K562 (cell line): ENCODE data around the gene TJP3. TPM values are rescaled to one million over a fixed set of nuclear protein-coding genes. Genes with fewer than 3 reads are reported as not detected.

Experiments
- ARID1B ChIP-seq: fragments of 450-650 bp; IDR thresholded peaks from 2 replicates; pipeline ENCODE4 v1.6.1; 2016; ENCODE audit warnings: antibody characterized with exemption, mild to moderate bottlenecking, inconsistent platforms
- CBFA2T2 ChIP-seq: fragments of 450-650 bp; conservative IDR thresholded peaks from 2 replicates; pipeline ENCODE4 v1.6.1; 2017; ENCODE audit warnings: mild to moderate bottlenecking
- CXXC5 ChIP-seq: fragments of 250-450 bp; sonication (Bioruptor Pico); IDR thresholded peaks from 2 replicates; pipeline ENCODE4 v1.8.0; 2022; ENCODE audit warnings: inconsistent platforms, mild to moderate bottlenecking, moderate library complexity
- E2F3 ChIP-seq: fragments of 250-450 bp; sonication (Bioruptor Pico); IDR thresholded peaks from 2 replicates; pipeline ENCODE4 v1.4.0; 2020; ENCODE audit warnings: mild to moderate bottlenecking
- ELF4 ChIP-seq: fragments of 450-650 bp; formaldehyde crosslinking; IDR thresholded peaks from 2 replicates; pipeline ENCODE4 v1.4.0; 2022; ENCODE audit warnings: missing genetic modification characterization
- GATAD2A ChIP-seq: fragments of 450-650 bp; IDR thresholded peaks from 2 replicates; pipeline ENCODE4 v1.6.1; 2017
- GATAD2B ChIP-seq: fragments of 450-650 bp; IDR thresholded peaks from 2 replicates; pipeline ENCODE4 v1.6.1; 2017; ENCODE audit warnings: mild to moderate bottlenecking, borderline replicate concordance
- HDAC1 ChIP-seq, 2 experiments: fragments of 450-650 bp; IDR thresholded peaks; 2 replicates each; pipeline ENCODE4 v1.6.1; 2016 to 2017; ENCODE audit warnings: inconsistent platforms in 1 of 2, mild to moderate bottlenecking in 1 of 2, moderate library complexity in 1 of 2
- HDAC3 ChIP-seq: fragments of 450-650 bp; IDR thresholded peaks from 2 replicates; pipeline ENCODE4 v1.6.1; 2018; ENCODE audit warnings: borderline replicate concordance, mild to moderate bottlenecking, moderate library complexity; ENCODE audit not compliant: partially characterized antibody
- KAT2B ChIP-seq: IDR thresholded peaks from one replicate; pipeline ENCODE4 v1.6.1; 2012; ENCODE audit warnings: low read depth, mild to moderate bottlenecking, control low read depth, inconsistent platforms, low read length, moderate library complexity
- KLF1 ChIP-seq: fragments of 450-650 bp; IDR thresholded peaks from 2 replicates; pipeline ENCODE4 v1.6.1; 2016; ENCODE audit warnings: missing genetic modification characterization, missing compliant biosample characterization
- SIN3B ChIP-seq: fragments of 450-650 bp; IDR thresholded peaks from 2 replicates; pipeline ENCODE4 v1.6.1; 2017; ENCODE audit warnings: low read depth, mild to moderate bottlenecking, moderate library complexity
- SMAD4 ChIP-seq: fragments of 250-450 bp; sonication (Bioruptor Pico); conservative IDR thresholded peaks from 2 replicates; pipeline ENCODE4 v1.8.0; 2021; ENCODE audit warnings: inconsistent platforms, mild to moderate bottlenecking, moderate library complexity
- SRSF1 ChIP-seq: fragments of 200-400 bp; formaldehyde crosslinking; IDR thresholded peaks from 2 replicates; pipeline ENCODE4 v1.6.1; 2017; ENCODE audit warnings: mild to moderate bottlenecking, low read depth, low read length, moderate library complexity
- STAT5A ChIP-seq: IDR thresholded peaks from 2 replicates; pipeline ENCODE4 v1.6.1; 2012; ENCODE audit warnings: low read length, inconsistent platforms, borderline replicate concordance
- ZFP36 ChIP-seq: fragments of 150-350 bp; IDR thresholded peaks from 2 replicates; pipeline ENCODE4 v1.6.1; 2018; ENCODE audit warnings: low read length, low read depth; ENCODE audit not compliant: partially characterized antibody
- ZFPM2 ChIP-seq: fragments of 250-450 bp; sonication (Bioruptor Pico); IDR thresholded peaks from 2 replicates; pipeline ENCODE4 v1.5.1; 2022; ENCODE audit warnings: mild to moderate bottlenecking
- polyA plus RNA-seq, 8 experiments: library from polyadenylated mRNA; depleted of rRNA in 4 of 8; stranded (reverse) in 5 of 8; unstranded in 3 of 8; fragments of >200 nt; fragmentation: Nextera tagmentation in 2 of 8; fragmentation: Illumina TruSeq in 1 of 8; extraction: Ambion mirVana in 2 of 8; extraction: Trizol in 1 of 8; gene quantifications; 2 replicates each; pipeline versions ENCODE4 v1.2.1 to v1.2.3, GENCODE V29; 2011 to 2014; ENCODE audit warnings: inconsistent platforms in 1 of 8, missing spikeins in 1 of 8
- total RNA-seq, 7 experiments: library from RNA; depleted of rRNA in 6 of 7; stranded (reverse); fragments of >200 nt in 6 of 7; fragmentation: Illumina TruSeq in 2 of 7; extraction: Trizol in 2 of 7; gene quantifications; 2 replicates each; pipeline versions ENCODE4 v1.2.1 to v1.2.3, GENCODE V29; 2011 to 2021; ENCODE audit warnings: low replicate concordance in 1 of 7
- TF ChIP-seq, protein P1 (sequence below): fragments of 250-450 bp; sonication (Bioruptor Pico); IDR thresholded peaks from 2 replicates; pipeline ENCODE4 v1.4.0; 2020
- TF ChIP-seq, protein P2 (sequence below): fragments of 150-350 bp; IDR thresholded peaks from 2 replicates; pipeline ENCODE4 v1.6.1; 2014; ENCODE audit warnings: low read depth, mild to moderate bottlenecking, low read length, borderline replicate concordance

TJP3 gene
- total and polyA plus RNA-seq, 9 of the 15 experiments (the other 6 are each of a cell fraction or from before 2014, with no cell fraction given), result 0.11 to 2.4 (median 0.57) TPM; not detected in 1

DNA sequence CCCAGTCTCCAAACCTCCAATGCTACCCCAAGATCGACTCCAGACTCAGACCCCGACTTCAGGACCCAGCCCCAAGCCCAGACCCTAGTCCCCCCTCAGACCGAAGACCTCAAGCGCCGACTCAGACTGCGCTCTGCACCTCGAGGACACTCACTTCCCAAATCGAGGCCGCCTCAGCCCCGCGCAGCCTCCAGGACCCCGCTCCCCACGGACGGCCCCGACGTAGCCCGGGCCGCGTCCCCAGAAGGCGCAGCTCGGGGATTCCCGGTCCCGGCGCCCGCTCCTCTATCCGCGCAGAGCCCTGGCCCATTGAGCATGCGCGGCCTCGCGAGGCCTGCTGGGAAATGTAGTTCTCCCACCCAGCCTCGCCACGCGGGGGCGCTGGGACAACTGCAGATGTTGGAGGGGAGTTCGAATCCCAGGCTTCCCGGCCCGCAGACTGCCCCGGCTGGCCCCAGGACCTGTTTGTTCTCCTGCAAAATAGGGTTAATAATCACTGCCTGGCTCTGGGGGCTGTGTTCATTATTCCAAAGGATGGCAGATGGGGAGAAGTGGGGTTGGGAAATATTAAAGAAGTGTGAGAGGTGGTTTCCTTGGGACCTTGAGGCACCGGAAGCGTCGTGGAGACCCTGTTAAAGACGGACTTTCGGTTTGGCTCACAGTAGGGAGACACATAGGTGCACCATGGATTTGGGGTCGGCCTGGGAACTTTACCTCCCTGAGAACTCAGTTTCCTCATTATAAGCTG lies 53.4 kb downstream of the TJP3 start, which contains the start of gene APBA3 (continued):
- TF ChIP-seq ELF4 (CRISPR knock-in tag) (peak; percentile 10; the same call in 1 of the 2 replicates), SIN3B (peak; percentile 71; the same call in 1 of the 2 replicates), STAT5A (no peak; the same call in 1 of the 2 replicates), ZFP36 (no peak), HDAC3 (peak; percentile 83), ARID1B (peak; percentile 45), ZFPM2 (CRISPR knock-in tag) (no peak), CXXC5 (CRISPR knock-in tag) (peak; percentile 70), GATAD2A (no peak), KLF1 (0 out of 2 replicates have a peak, but pooled peaks have one; percentile 18), HDAC1 (IDR thresholded peaks at IDR 0.05) (peak in 1 of 2 experiments; percentile 44; a peak in 2 of 4 replicates), SRSF1 (no peak), E2F3 (CRISPR knock-in tag) (0 out of 2 replicates have a peak, but pooled peaks have one; percentile 33), SMAD4 (peak; percentile 49), GATAD2B (no peak), CBFA2T2 (no peak), KAT2B (no peak)
- TF ChIP-seq, protein P1, sequence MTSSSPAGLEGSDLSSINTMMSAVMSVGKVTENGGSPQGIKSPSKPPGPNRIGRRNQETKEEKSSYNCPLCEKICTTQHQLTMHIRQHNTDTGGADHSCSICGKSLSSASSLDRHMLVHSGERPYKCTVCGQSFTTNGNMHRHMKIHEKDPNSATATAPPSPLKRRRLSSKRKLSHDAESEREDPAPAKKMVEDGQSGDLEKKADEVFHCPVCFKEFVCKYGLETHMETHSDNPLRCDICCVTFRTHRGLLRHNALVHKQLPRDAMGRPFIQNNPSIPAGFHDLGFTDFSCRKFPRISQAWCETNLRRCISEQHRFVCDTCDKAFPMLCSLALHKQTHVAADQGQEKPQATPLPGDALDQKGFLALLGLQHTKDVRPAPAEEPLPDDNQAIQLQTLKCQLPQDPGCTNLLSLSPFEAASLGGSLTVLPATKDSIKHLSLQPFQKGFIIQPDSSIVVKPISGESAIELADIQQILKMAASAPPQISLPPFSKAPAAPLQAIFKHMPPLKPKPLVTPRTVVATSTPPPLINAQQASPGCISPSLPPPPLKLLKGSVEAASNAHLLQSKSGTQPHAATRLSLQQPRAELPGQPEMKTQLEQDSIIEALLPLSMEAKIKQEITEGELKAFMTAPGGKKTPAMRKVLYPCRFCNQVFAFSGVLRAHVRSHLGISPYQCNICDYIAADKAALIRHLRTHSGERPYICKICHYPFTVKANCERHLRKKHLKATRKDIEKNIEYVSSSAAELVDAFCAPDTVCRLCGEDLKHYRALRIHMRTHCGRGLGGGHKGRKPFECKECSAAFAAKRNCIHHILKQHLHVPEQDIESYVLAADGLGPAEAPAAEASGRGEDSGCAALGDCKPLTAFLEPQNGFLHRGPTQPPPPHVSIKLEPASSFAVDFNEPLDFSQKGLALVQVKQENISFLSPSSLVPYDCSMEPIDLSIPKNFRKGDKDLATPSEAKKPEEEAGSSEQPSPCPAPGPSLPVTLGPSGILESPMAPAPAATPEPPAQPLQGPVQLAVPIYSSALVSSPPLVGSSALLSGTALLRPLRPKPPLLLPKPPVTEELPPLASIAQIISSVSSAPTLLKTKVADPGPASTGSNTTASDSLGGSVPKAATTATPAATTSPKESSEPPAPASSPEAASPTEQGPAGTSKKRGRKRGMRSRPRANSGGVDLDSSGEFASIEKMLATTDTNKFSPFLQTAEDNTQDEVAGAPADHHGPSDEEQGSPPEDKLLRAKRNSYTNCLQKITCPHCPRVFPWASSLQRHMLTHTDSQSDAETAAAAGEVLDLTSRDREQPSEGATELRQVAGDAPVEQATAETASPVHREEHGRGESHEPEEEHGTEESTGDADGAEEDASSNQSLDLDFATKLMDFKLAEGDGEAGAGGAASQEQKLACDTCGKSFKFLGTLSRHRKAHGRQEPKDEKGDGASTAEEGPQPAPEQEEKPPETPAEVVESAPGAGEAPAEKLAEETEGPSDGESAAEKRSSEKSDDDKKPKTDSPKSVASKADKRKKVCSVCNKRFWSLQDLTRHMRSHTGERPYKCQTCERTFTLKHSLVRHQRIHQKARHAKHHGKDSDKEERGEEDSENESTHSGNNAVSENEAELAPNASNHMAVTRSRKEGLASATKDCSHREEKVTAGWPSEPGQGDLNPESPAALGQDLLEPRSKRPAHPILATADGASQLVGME, result 0 out of 2 replicates have a peak, but pooled peaks have one; percentile 56
- TF ChIP-seq, protein P2, sequence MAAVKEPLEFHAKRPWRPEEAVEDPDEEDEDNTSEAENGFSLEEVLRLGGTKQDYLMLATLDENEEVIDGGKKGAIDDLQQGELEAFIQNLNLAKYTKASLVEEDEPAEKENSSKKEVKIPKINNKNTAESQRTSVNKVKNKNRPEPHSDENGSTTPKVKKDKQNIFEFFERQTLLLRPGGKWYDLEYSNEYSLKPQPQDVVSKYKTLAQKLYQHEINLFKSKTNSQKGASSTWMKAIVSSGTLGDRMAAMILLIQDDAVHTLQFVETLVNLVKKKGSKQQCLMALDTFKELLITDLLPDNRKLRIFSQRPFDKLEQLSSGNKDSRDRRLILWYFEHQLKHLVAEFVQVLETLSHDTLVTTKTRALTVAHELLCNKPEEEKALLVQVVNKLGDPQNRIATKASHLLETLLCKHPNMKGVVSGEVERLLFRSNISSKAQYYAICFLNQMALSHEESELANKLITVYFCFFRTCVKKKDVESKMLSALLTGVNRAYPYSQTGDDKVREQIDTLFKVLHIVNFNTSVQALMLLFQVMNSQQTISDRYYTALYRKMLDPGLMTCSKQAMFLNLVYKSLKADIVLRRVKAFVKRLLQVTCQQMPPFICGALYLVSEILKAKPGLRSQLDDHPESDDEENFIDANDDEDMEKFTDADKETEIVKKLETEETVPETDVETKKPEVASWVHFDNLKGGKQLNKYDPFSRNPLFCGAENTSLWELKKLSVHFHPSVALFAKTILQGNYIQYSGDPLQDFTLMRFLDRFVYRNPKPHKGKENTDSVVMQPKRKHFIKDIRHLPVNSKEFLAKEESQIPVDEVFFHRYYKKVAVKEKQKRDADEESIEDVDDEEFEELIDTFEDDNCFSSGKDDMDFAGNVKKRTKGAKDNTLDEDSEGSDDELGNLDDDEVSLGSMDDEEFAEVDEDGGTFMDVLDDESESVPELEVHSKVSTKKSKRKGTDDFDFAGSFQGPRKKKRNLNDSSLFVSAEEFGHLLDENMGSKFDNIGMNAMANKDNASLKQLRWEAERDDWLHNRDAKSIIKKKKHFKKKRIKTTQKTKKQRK, result no peak
